Keratinocyte (primary cell): ENCODE results near the gene TPCN1. TPM values are rescaled to one million over a fixed set of nuclear protein-coding genes. Genes with fewer than 3 reads are reported as not detected.
A peak's percentile ranks its signal among the peaks of the same experiment; 100 is the strongest.

Source experiments
- DNase-seq: peaks from one replicate; pipeline ENCODE4 v3.0.0-alpha.2; 2011; ENCODE audit warnings: low read depth, missing footprints, low spot score
- FAIRE-seq: peaks from 2 replicates; lab custom pipeline; 2011; peaks lifted over from hg19 to GRCh38; lab: Jason Lieb, UNC
- H2AFZ ChIP-seq: 2 replicates; pipeline ENCODE4 v1.6.0; 2012; ENCODE audit warnings: low read length, control low read depth, inconsistent platforms; ENCODE audit not compliant: control insufficient read depth
- H3K27ac ChIP-seq: 2 replicates; pipeline ENCODE4 v1.5.1; 2011; ENCODE audit warnings: low read length; ENCODE audit not compliant: control insufficient read depth, insufficient read depth
- H3K27me3 ChIP-seq: 3 replicates; pipeline ENCODE4 v1.6.0; 2011; ENCODE audit warnings: low read length; ENCODE audit not compliant: control insufficient read depth, insufficient read depth; ENCODE audit errors: extremely low read depth
- H3K36me3 ChIP-seq, 2 experiments: 2 replicates in 1 of 2; 3 replicates in 1 of 2; pipeline ENCODE4 v1.5.1; 2011; ENCODE audit warnings: low read length in 2 of 2, mild to moderate bottlenecking in 1 of 2; ENCODE audit not compliant: control insufficient read depth in 2 of 2, insufficient read depth in 2 of 2; ENCODE audit errors: extremely low read depth in 1 of 2
- H3K4me1 ChIP-seq: 3 replicates; pipeline ENCODE4 v1.5.1; 2011; ENCODE audit warnings: low read length; ENCODE audit not compliant: control insufficient read depth, insufficient read depth; ENCODE audit errors: extremely low read depth
- H3K4me2 ChIP-seq: 3 replicates; pipeline ENCODE4 v1.6.0; 2011; ENCODE audit warnings: low read depth, low read length; ENCODE audit not compliant: control insufficient read depth, insufficient read depth; ENCODE audit errors: extremely low read depth
- H3K4me3 ChIP-seq, 3 experiments: fragments of 200-600 bp in 1 of 3; sonication (generic) in 1 of 3; 2 replicates in 2 of 3; 3 replicates in 1 of 3; pipeline ENCODE4 v1.5.1; 2011 to 2016; ENCODE audit warnings: low read length in 3 of 3, mild to moderate bottlenecking in 3 of 3, control low read depth in 2 of 3, inconsistent platforms in 1 of 3, low read depth in 1 of 3, mixed read lengths in 1 of 3, mixed run types in 1 of 3, moderate library complexity in 1 of 3; ENCODE audit not compliant: control insufficient read depth in 2 of 3, insufficient read depth in 2 of 3; ENCODE audit errors: extremely low read depth in 1 of 3
- H3K79me2 ChIP-seq: 2 replicates; pipeline ENCODE4 v1.6.0; 2012; ENCODE audit warnings: low read length; ENCODE audit not compliant: control insufficient read depth, insufficient read depth
- H3K9ac ChIP-seq: 3 replicates; pipeline ENCODE4 v1.6.0; 2011; ENCODE audit warnings: low read length; ENCODE audit not compliant: control insufficient read depth, insufficient read depth; ENCODE audit errors: extremely low read depth
- H3K9me1 ChIP-seq: 3 replicates; pipeline ENCODE4 v1.6.0; 2011; ENCODE audit warnings: low read length; ENCODE audit not compliant: control insufficient read depth, insufficient read depth; ENCODE audit errors: extremely low read depth
- H3K9me3 ChIP-seq: 2 replicates; pipeline ENCODE4 v1.5.1; 2012; ENCODE audit warnings: low read depth, low read length; ENCODE audit not compliant: control insufficient read depth
- H4K20me1 ChIP-seq: 3 replicates; pipeline ENCODE4 v1.6.0; 2011; ENCODE audit warnings: low read length; ENCODE audit not compliant: control insufficient read depth, insufficient read depth; ENCODE audit errors: extremely low read depth
- EZH2 ChIP-seq: IDR thresholded peaks from one replicate; pipeline ENCODE4 v1.6.1; 2012; ENCODE audit warnings: inconsistent platforms, mild to moderate bottlenecking, low read length, moderate library complexity
- dilution Hi-C: fragments of 300-500 bp; cut with MboI; formaldehyde crosslinking; loops from one replicate; pipeline ENCODE4 v1.7.0; 2020; ENCODE audit warnings: low sequenced_read_pairs; ENCODE audit not compliant: extremely low pct_ligation_motif_present
- polyA plus RNA-seq, 5 experiments: library from polyadenylated mRNA; depleted of rRNA in 3 of 5; stranded (reverse) in 3 of 5; stranded (forward) in 1 of 5; unstranded in 1 of 5; fragments of >200 nt; gene quantifications; 1 replicate in 1 of 5; 2 replicates in 3 of 5; 3 replicates in 1 of 5; pipeline versions ENCODE4 v1.2.1 to v1.2.3, GENCODE V29; 2011 to 2012; ENCODE audit warnings: missing spikeins in 2 of 5, low read depth in 1 of 5, low replicate concordance in 1 of 5
- TF ChIP-seq, protein P1 (sequence below), 3 experiments: IDR thresholded peaks in 1 of 3; conservative IDR thresholded peaks in 1 of 3; optimal IDR thresholded peaks in 1 of 3; 2 replicates in 2 of 3; 3 replicates in 1 of 3; pipeline versions ENCODE3 to v1.5.1; 2011; ENCODE audit warnings: low read length in 3 of 3, mild to moderate bottlenecking in 3 of 3, moderate library complexity in 2 of 3, control low read depth in 1 of 3, inconsistent platforms in 1 of 3; ENCODE audit not compliant: insufficient read depth in 2 of 3; ENCODE audit errors: extremely low read depth in 1 of 3

The TPCN1 gene
- polyA plus RNA-seq, 1 donor (not counting 4 experiments of a cell fraction or from before 2014, with no cell fraction given): 6.8 TPM

DNA sequence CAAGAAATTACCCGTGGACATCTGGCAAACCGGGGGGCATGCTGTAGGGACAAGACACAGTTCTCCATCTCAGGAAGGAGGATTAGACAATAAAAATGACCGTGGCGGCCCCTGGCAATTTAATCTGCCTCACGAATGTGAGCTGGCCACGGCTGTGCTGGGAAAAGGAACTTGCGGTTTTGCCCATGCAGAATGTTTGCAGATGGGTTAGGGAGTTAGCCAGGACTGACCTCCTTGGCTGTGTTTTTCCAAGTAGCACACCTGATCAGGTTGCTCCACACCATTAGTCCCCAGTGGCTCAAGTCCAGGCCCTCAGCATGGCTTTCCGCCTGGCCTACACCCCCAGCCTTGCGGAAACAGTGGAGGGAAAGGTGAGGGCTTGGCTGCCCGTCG lies 20.8 kb downstream of the TPCN1 start:
- Histone ChIP-seq H3K4me1 (peaks cover 60% of the 10 kb centered on the region), H2AFZ (peak overlapping the region; percentile 22), H3K4me3 (peak overlapping the region in 1 of 3 experiments; percentile 22), H3K27me3 (no peaks in the 10 kb centered on the region), H3K27ac (peak overlapping the region; percentile 94), H3K9me1 (no peaks in the 10 kb centered on the region), H4K20me1 (no peaks in the 10 kb centered on the region), H3K36me3 (no peaks in the 10 kb centered on the region), H3K79me2 (no peaks in the 10 kb centered on the region), H3K9me3 (no peaks in the 10 kb centered on the region), H3K4me2 (peak overlapping the region; percentile 80), H3K9ac (peak overlapping the region; percentile 68)
- dilution Hi-C loops: no loop called here
- FAIRE-seq (no peak), DNase-seq (no peak)
- TF ChIP-seq EZH2: no peak
- TF ChIP-seq, protein P1, sequence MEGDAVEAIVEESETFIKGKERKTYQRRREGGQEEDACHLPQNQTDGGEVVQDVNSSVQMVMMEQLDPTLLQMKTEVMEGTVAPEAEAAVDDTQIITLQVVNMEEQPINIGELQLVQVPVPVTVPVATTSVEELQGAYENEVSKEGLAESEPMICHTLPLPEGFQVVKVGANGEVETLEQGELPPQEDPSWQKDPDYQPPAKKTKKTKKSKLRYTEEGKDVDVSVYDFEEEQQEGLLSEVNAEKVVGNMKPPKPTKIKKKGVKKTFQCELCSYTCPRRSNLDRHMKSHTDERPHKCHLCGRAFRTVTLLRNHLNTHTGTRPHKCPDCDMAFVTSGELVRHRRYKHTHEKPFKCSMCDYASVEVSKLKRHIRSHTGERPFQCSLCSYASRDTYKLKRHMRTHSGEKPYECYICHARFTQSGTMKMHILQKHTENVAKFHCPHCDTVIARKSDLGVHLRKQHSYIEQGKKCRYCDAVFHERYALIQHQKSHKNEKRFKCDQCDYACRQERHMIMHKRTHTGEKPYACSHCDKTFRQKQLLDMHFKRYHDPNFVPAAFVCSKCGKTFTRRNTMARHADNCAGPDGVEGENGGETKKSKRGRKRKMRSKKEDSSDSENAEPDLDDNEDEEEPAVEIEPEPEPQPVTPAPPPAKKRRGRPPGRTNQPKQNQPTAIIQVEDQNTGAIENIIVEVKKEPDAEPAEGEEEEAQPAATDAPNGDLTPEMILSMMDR (optimal IDR thresholded peaks at IDR 0.05 in 1 of 3, IDR thresholded peaks at IDR 0.05 in 1 of 3, conservative IDR thresholded peaks at IDR 0.05 in 1 of 3; ENCODE audit: extremely low read depth in 1 of 3, insufficient read depth in 2 of 3, low read length in 3 of 3): no peak

DNA sequence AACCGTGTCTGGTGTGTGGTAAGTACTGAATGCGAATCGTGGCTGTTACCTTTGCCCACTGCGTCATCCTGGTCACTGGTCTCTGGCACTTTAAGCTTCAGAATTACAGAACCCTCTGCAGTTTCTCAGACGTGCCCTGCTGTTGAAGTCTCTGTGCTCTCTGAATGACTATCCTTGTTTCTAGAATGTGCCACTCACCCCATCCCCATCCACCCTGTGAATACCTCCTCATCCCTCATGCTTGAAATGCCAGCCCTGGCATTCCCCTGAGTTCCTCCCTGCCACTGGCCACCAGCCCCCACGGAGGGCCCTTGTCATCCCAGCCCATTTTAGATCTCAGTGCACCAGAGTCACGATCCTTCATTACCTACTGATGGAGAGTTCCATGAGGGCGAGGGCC lies 21.3 kb downstream of the TPCN1 start:
- H3K4me2 ChIP-seq: no peak overlapping the region
- H3K27me3 ChIP-seq: no peaks in the 10 kb centered on the region
- no peaks in the 10 kb centered on the region for H3K9me3 ChIP-seq
- FAIRE-seq (no peak), DNase-seq (no peak)
- peaks cover 63% of the 10 kb centered on the region for H3K4me1 ChIP-seq
- no peak for TF ChIP-seq EZH2
- TF ChIP-seq, protein P1 (optimal IDR thresholded peaks at IDR 0.05 in 1 of 3, IDR thresholded peaks at IDR 0.05 in 1 of 3, conservative IDR thresholded peaks at IDR 0.05 in 1 of 3; ENCODE audit: extremely low read depth in 1 of 3, insufficient read depth in 2 of 3, low read length in 3 of 3): no peak
- no peaks in the 10 kb centered on the region for H3K79me2 ChIP-seq
- H3K9ac ChIP-seq: peak overlapping the region; percentile 68
- H2AFZ ChIP-seq: no peak overlapping the region
- peak overlapping the region; percentile 94 for H3K27ac ChIP-seq
- dilution Hi-C loops: no loop called here
- H3K4me3 ChIP-seq: no peak overlapping the region
- no peaks in the 10 kb centered on the region for H3K36me3 ChIP-seq
- no peaks in the 10 kb centered on the region for H3K9me1 ChIP-seq
- H4K20me1 ChIP-seq: no peaks in the 10 kb centered on the region
